ENCODE data around the gene GID8. TPM values are rescaled to one million over a fixed set of nuclear protein-coding genes. Genes with fewer than 3 reads are reported as not detected.

Gene GID8
- total and polyA plus RNA-seq, 2 of the 4 experiments (the other 2 are of a cell fraction), result 21.5 to 33.9 TPM

- H4K8ac ChIP-seq (ENCODE audit: low read depth in 2 of 2, low read length in 2 of 2), result no peak overlapping the region
- no peaks in the 10 kb centered on the region for H3K79me1 ChIP-seq (ENCODE audit: low read depth in 1 of 2, low read length in 2 of 2)
- ChIA-PET CTCF (no interaction called here), POLR2A (ENCODE audit: unreplicated experiment) (no interaction called here)
- no peak overlapping the region for H3K4ac ChIP-seq (ENCODE audit: low read depth, low read length)
- H3K27me3 ChIP-seq (ENCODE audit: control insufficient read depth, insufficient read depth, low read length), result peaks cover 61% of the 10 kb centered on the region
- no peak overlapping the region for H3K27ac ChIP-seq (ENCODE audit: insufficient read depth, low read length)
- 67% methylated on average over 3 of the region's 11 CpGs; no CpG with 5 or more reads in 1 of the 2 experiments for WGBS, 2 experiments (ENCODE audit: extremely low coverage in 2 of 2, insufficient read length in 1 of 2)
- H3K4me3 ChIP-seq (ENCODE audit: insufficient read depth, low read depth, low read length), result no peak overlapping the region
- H2AFZ ChIP-seq (replicated peaks; ENCODE audit: low read length, poor library complexity), result no peak overlapping the region
- no peaks in the 10 kb centered on the region for H3K36me3 ChIP-seq (ENCODE audit: control insufficient read depth, insufficient read depth, low read length)
- ATAC-seq (ENCODE audit: low read depth) (no peak), DNase-seq (no peak)
- H3K18ac ChIP-seq (ENCODE audit: low read depth, low read length), result no peak overlapping the region
- dilution Hi-C loops (cut with HindIII; ENCODE audit: low sequenced_read_pairs, unreplicated experiment) (no loop called here), intact Hi-C loops (cut with micrococcal nuclease) (no loop called here), in situ Hi-C loops (cut with MboI; ENCODE audit: low sequenced_read_pairs) (no loop called here)
- no peak overlapping the region; the same call in 1 of the 2 replicates for H3K4me2 ChIP-seq (ENCODE audit: low read depth, low read length)
- H3K4me1 ChIP-seq (ENCODE audit: control insufficient read depth, insufficient read depth, low read length), result no peaks in the 10 kb centered on the region
- no peak overlapping the region for H4K91ac ChIP-seq (ENCODE audit: insufficient read depth, low read depth, low read length)
- H2AK5ac ChIP-seq (ENCODE audit: low read depth, low read length), result no peak overlapping the region
- H2BK5ac ChIP-seq (ENCODE audit: low read depth, low read length, poor library complexity, severe bottlenecking), result no peak overlapping the region
- no peak overlapping the region for H3K23ac ChIP-seq (ENCODE audit: low read depth, low read length)
- no peaks in the 10 kb centered on the region for H4K20me1 ChIP-seq (ENCODE audit: insufficient read depth, low read length)
- no peak overlapping the region for H3K9ac ChIP-seq (ENCODE audit: low read depth, low read length)
- TF ChIP-seq MXI1 (IDR thresholded peaks at IDR 0.05; ENCODE audit: borderline replicate concordance, low read depth, low read length), result no peak
- TF ChIP-seq CHD1 (IDR thresholded peaks at IDR 0.05; ENCODE audit: low read depth, low read length), result no peak
- no peak for TF ChIP-seq BHLHE40 (IDR thresholded peaks at IDR 0.05; ENCODE audit: low read depth, low read length)
- no peak for TF ChIP-seq NFE2L2 (IDR thresholded peaks at IDR 0.05; ENCODE audit: low read depth, low read length)
- H3K56ac ChIP-seq (ENCODE audit: extremely low read depth, insufficient read depth, low read length), result no peak overlapping the region
- H3K9me1 ChIP-seq (ENCODE audit: insufficient read depth, low read length), result no peaks in the 10 kb centered on the region
- H2BK15ac ChIP-seq (ENCODE audit: low read depth, low read length), result no peak overlapping the region
- H2BK120ac ChIP-seq (ENCODE audit: low read depth, low read length), result no peak overlapping the region
- H2BK20ac ChIP-seq (ENCODE audit: low read depth, low read length), result no peak overlapping the region
- H2AK9ac ChIP-seq (replicated peaks; ENCODE audit: low read depth, low read length, poor library complexity), result no peak overlapping the region
- BruUV-seq (replicated peaks), result no TSS peak
- no peak overlapping the region for H3K14ac ChIP-seq (replicated peaks; ENCODE audit: low read depth, low read length)
- H4K5ac ChIP-seq (ENCODE audit: low read depth, low read length), result no peak overlapping the region
- H3K9me3 ChIP-seq (ENCODE audit: control insufficient read depth, insufficient read depth, low read length), result no peaks in the 10 kb centered on the region
Measured at GRCh38 chr20:62989201-62989601, 51.3 kb downstream of the GID8 start.

All from IMR-90 (cell line).